Dedifferentiated amniotic fluid mesenchymal stem cell (primary cell): ENCODE measurements around the gene RALA.
A peak's percentile ranks its signal among the peaks of the same experiment; 100 is the strongest.

Experiments
- DNase-seq: peaks from one replicate; pipeline ENCODE4 v3.0.0-alpha.2; 2016; ENCODE audit errors: extremely low spot score

The RALA gene

GRCh38 chr7:39613577-39613976, 9.8 kb upstream of the RALA start:
- DNase-seq = no peak

- DNase-seq = no peak
Measured at GRCh38 chr7:39614299-39614698, 9.1 kb upstream of the RALA start.

- no peak for DNase-seq
Measured at GRCh38 chr7:39615350-39615975, 7.9 kb upstream of the RALA start.

- no peak for DNase-seq
Measured at GRCh38 chr7:39616138-39616537, 7.2 kb upstream of the RALA start.

GRCh38 chr7:39617005-39617404, 6.4 kb upstream of the RALA start:
- DNase-seq = no peak

- DNase-seq = no peak
Measured at GRCh38 chr7:39618868-39619267, 4.5 kb upstream of the RALA start.

GRCh38 chr7:39620486-39620885, 2.9 kb upstream of the RALA start:
- no peak for DNase-seq

GRCh38 chr7:39621261-39621660, 2.1 kb upstream of the RALA start:
- DNase-seq = peak; percentile 51

- no peak for DNase-seq
Measured at GRCh38 chr7:39621784-39622411, 1.5 kb upstream of the RALA start.

- DNase-seq = no peak
Measured at GRCh38 chr7:39622609-39623008, 763 bp upstream of the RALA start.

- no peak for DNase-seq
Measured at GRCh38 chr7:39623732-39624441, 515 bp downstream of the RALA start.

- DNase-seq = peak; percentile 26
Measured at GRCh38 chr7:39624442-39624807, 1.1 kb downstream of the RALA start.

- peak; percentile 83 for DNase-seq
Measured at GRCh38 chr7:39624935-39625694, 1.7 kb downstream of the RALA start.

GRCh38 chr7:39631736-39632308, 8.4 kb downstream of the RALA start:
- DNase-seq = no peak

- DNase-seq = no peak
Measured at GRCh38 chr7:39633563-39634477, 10.4 kb downstream of the RALA start.

GRCh38 chr7:39634478-39634805, 11.1 kb downstream of the RALA start:
- no peak for DNase-seq

- DNase-seq = no peak
Measured at GRCh38 chr7:39637400-39637799, 14.0 kb downstream of the RALA start.

- DNase-seq = no peak
Measured at GRCh38 chr7:39637963-39638485, 14.7 kb downstream of the RALA start.

GRCh38 chr7:39642896-39643295, 19.5 kb downstream of the RALA start:
- DNase-seq = no peak

GRCh38 chr7:39644170-39644569, 20.8 kb downstream of the RALA start:
- DNase-seq = no peak
